OCI-LY3 (cell line): ENCODE measurements around the gene AATK.

Experiments
- H2AFZ ChIP-seq: fragments of 200-600, 300-600 bp; shearing (Covaris generic); 2 replicates; pipeline ENCODE4 v1.6.0; 2014; ENCODE audit warnings: antibody characterized with exemption, low read depth, low read length
- H3K27ac ChIP-seq: fragments of 200-600, 300-600 bp; sonication (generic); 2 replicates; pipeline ENCODE4 v1.5.1; 2014; ENCODE audit warnings: mild to moderate bottlenecking, low read length, moderate library complexity, mixed read lengths
- H3K27me3 ChIP-seq: fragments of 200-600, 300-600 bp; sonication (generic); 2 replicates; pipeline ENCODE4 v1.6.1; 2014; ENCODE audit warnings: low read depth, low read length, mixed read lengths
- H3K36me3 ChIP-seq: fragments of 200-600, 300-600 bp; sonication (generic); replicated peaks from 2 replicates; pipeline ENCODE3; 2014; ENCODE audit warnings: low read depth, low read length, mixed read lengths
- H3K4me1 ChIP-seq: fragments of 300-600, 200-600 bp; sonication (generic); 2 replicates; pipeline ENCODE4 v1.6.1; 2014; ENCODE audit warnings: low read length, mixed read lengths
- H3K4me2 ChIP-seq: fragments of 200-600, 300-600 bp; sonication (generic); 2 replicates; pipeline ENCODE4 v1.6.1; 2014; ENCODE audit warnings: low read length, mixed read lengths
- H3K4me3 ChIP-seq: fragments of 300-600, 200-600 bp; sonication (generic); 2 replicates; pipeline ENCODE4 v1.5.1; 2014; ENCODE audit warnings: antibody characterized with exemption, mild to moderate bottlenecking, low read length, moderate library complexity
- H3K79me2 ChIP-seq: fragments of 300-600, 200-600 bp; shearing (Covaris generic); 2 replicates; pipeline ENCODE4 v1.6.1; 2014; ENCODE audit warnings: mild to moderate bottlenecking, low read length, mixed read lengths
- H3K9ac ChIP-seq: fragments of 300-600, 200-600 bp; shearing (Covaris generic); 2 replicates; pipeline ENCODE4 v1.6.0; 2014; ENCODE audit warnings: mild to moderate bottlenecking, low read length, moderate library complexity
- H3K9me3 ChIP-seq: fragments of 200-600, 300-600 bp; shearing (Covaris generic); 2 replicates; pipeline ENCODE4 v1.6.1; 2014; ENCODE audit warnings: low read length, mixed read lengths; ENCODE audit not compliant: insufficient read depth
- H4K20me1 ChIP-seq: fragments of 200-600, 300-600 bp; sonication (generic); 2 replicates; pipeline ENCODE4 v1.6.1; 2016; ENCODE audit warnings: low read length, mixed read lengths; ENCODE audit not compliant: insufficient read depth
- CTCF ChIP-seq: fragments of 200-600, 300-600 bp; sonication (generic); IDR thresholded peaks from 2 replicates; pipeline ENCODE4 v1.5.1; 2014; ENCODE audit warnings: antibody characterized with exemption, low read length, low read depth
- EZH2phosphoT487 ChIP-seq: fragments of 200-600 bp; shearing (Covaris generic); IDR thresholded peaks from 2 replicates; pipeline ENCODE4 v1.6.1; 2018; ENCODE audit warnings: antibody characterized with exemption, mixed run types, low read depth

Gene AATK

GRCh38 chr17:81163703-81164370 lies 2.2 kb downstream of the AATK start:
- no peaks in the 10 kb centered on the region for H3K79me2 ChIP-seq
- no peak for TF ChIP-seq EZH2phosphoT487
- TF ChIP-seq CTCF, result no peak
- no peaks in the 10 kb centered on the region for H3K4me1 ChIP-seq
- H3K4me2 ChIP-seq, result no peak overlapping the region
- no peak overlapping the region for H2AFZ ChIP-seq
- H3K4me3 ChIP-seq, result no peak overlapping the region
- H4K20me1 ChIP-seq, result no peaks in the 10 kb centered on the region
- H3K9me3 ChIP-seq, result no peaks in the 10 kb centered on the region
- no peak overlapping the region for H3K27ac ChIP-seq
- H3K9ac ChIP-seq, result no peak overlapping the region
- H3K27me3 ChIP-seq, result no peaks in the 10 kb centered on the region
- no peaks in the 10 kb centered on the region for H3K36me3 ChIP-seq

- Histone ChIP-seq H3K4me2 (no peak overlapping the region), H3K4me1 (no peaks in the 10 kb centered on the region), H3K4me3 (no peak overlapping the region), H3K9ac (no peak overlapping the region), H3K79me2 (no peaks in the 10 kb centered on the region), H3K36me3 (no peaks in the 10 kb centered on the region), H3K27ac (no peak overlapping the region), H3K9me3 (no peaks in the 10 kb centered on the region), H2AFZ (no peak overlapping the region), H3K27me3 (no peaks in the 10 kb centered on the region), H4K20me1 (no peaks in the 10 kb centered on the region)
- TF ChIP-seq EZH2phosphoT487, result no peak
- TF ChIP-seq CTCF, result no peak
These were observed 2.8 kb downstream of the AATK start for GRCh38 chr17:81163051-81163695.

- no peaks in the 10 kb centered on the region for H3K79me2 ChIP-seq
- no peaks in the 10 kb centered on the region for H3K9me3 ChIP-seq
- no peaks in the 10 kb centered on the region for H4K20me1 ChIP-seq
- H3K4me2 ChIP-seq, result no peak overlapping the region
- no peak overlapping the region for H3K27ac ChIP-seq
- H3K4me1 ChIP-seq, result no peaks in the 10 kb centered on the region
- no peaks in the 10 kb centered on the region for H3K27me3 ChIP-seq
- no peak overlapping the region for H3K4me3 ChIP-seq
- no peak for TF ChIP-seq EZH2phosphoT487
- TF ChIP-seq CTCF, result no peak
- no peaks in the 10 kb centered on the region for H3K36me3 ChIP-seq
- no peak overlapping the region for H3K9ac ChIP-seq
- no peak overlapping the region for H2AFZ ChIP-seq
These were observed 3.5 kb downstream of the AATK start for GRCh38 chr17:81162491-81162890.

- Histone ChIP-seq H3K9me3 (no peaks in the 10 kb centered on the region), H3K4me2 (no peak overlapping the region), H3K27ac (no peak overlapping the region), H3K27me3 (no peaks in the 10 kb centered on the region), H3K4me3 (no peak overlapping the region), H3K9ac (no peak overlapping the region), H3K36me3 (no peaks in the 10 kb centered on the region), H3K4me1 (no peaks in the 10 kb centered on the region), H4K20me1 (no peaks in the 10 kb centered on the region), H2AFZ (no peak overlapping the region), H3K79me2 (no peaks in the 10 kb centered on the region)
- no peak for TF ChIP-seq EZH2phosphoT487
- no peak for TF ChIP-seq CTCF
These were observed 4.0 kb downstream of the AATK start for GRCh38 chr17:81161972-81162371.
